Ovary (tissue), 3 donors: ENCODE data around the gene ANKMY1.

Experiments used
- EP300 ChIP-seq: sonication (generic); formaldehyde crosslinking; IDR thresholded peaks from one replicate; pipeline ENCODE4 v1.6.1; 2017; ENCODE audit warnings: antibody characterized with exemption
- POLR2A ChIP-seq: fragments of 450-650 bp; IDR thresholded peaks from one replicate; pipeline ENCODE4 v1.6.1; 2017; ENCODE audit warnings: antibody characterized with exemption, mild to moderate bottlenecking, moderate library complexity
- TF ChIP-seq, protein P1 (sequence below), 3 donors: fragments of 450-650 bp in 2 of 3; fragments of 200-600 bp in 1 of 3; IDR thresholded peaks; one replicate each; pipeline versions ENCODE4 v1.5.1 to v1.8.0; 2016 to 2022; ENCODE audit warnings: antibody characterized with exemption in 3 of 3, mild to moderate bottlenecking in 1 of 3
- donor health status: DM: no; HTN: no; CAD: no.

DNA sequence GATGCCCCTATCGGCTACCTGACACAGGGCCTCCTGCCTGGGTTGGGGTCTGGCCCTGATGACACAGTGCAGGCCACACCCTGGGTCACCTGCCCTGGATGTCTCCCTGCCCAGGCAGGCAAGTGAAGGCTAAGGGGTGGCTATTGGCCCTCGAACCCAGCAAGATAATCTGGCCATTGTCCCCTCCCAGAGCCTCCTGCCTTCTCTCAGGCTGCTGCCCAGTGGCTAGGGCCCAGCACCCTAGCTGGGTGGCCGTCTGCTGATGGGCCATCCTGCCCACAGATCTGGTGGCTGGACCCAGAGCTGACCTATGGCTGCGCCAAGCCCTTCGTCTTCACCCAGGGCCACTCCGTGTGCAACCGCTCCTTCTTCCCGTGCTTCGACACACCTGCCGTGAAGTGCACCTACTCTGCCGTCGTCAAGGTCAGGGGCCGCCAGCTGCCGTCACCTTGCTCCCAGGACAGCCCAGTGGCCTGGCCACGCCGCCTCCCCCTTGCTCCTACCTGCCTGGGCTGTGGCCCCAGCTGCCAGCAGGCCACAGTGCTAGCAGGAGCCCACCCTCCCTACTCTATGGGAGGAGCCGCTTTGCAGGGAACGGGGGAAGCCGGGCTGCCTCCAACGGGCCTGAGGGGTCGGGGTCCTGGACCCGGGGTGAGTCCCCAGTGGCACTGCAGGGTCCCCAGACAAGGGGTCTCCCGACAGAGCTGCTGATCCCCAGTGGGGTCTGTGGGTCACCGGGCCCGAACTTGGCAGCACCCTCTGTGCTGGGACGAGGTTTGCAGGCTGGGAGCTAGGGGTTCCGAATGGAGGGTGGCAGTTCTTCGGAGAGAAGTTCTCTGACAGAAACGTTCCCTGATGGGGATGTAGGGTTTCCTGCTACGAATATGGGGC is 14.6 kb upstream of the ANKMY1 start:
- TF ChIP-seq, protein P1, sequence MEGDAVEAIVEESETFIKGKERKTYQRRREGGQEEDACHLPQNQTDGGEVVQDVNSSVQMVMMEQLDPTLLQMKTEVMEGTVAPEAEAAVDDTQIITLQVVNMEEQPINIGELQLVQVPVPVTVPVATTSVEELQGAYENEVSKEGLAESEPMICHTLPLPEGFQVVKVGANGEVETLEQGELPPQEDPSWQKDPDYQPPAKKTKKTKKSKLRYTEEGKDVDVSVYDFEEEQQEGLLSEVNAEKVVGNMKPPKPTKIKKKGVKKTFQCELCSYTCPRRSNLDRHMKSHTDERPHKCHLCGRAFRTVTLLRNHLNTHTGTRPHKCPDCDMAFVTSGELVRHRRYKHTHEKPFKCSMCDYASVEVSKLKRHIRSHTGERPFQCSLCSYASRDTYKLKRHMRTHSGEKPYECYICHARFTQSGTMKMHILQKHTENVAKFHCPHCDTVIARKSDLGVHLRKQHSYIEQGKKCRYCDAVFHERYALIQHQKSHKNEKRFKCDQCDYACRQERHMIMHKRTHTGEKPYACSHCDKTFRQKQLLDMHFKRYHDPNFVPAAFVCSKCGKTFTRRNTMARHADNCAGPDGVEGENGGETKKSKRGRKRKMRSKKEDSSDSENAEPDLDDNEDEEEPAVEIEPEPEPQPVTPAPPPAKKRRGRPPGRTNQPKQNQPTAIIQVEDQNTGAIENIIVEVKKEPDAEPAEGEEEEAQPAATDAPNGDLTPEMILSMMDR (IDR thresholded peaks at IDR 0.05): no peak
- TF ChIP-seq POLR2A: no peak
- no peak for TF ChIP-seq EP300
